Heart left ventricle (tissue), 16 donors: ENCODE data around the gene MSI2. TPM values are rescaled to one million over a fixed set of nuclear protein-coding genes. Genes with fewer than 3 reads are reported as not detected.

Source experiments
- ATAC-seq, 4 donors: fragments of 200-7000 bp; cut with Tn5 transposase; one replicate each; pipeline ENCODE4 v1.9.1; 2020 to 2022; ENCODE audit warnings: moderate library complexity in 4 of 4, mild to moderate bottlenecking in 3 of 4, moderate number of reproducible peaks in 1 of 4
- DNase-seq, 5 donors: peaks; one replicate each; pipeline ENCODE4 v3.0.0-alpha.2; 2020
- H3K27ac ChIP-seq, 12 donors: fragments of 200-600 bp; sonication (generic) in 4 of 12; one replicate each; pipeline versions ENCODE4 v1.5.0 to v1.8.0; 2016 to 2022; ENCODE audit warnings: mild to moderate bottlenecking in 2 of 12
- H3K27me3 ChIP-seq, 9 donors: fragments of 200-600 bp; sonication (generic) in 2 of 9; one replicate each; pipeline versions ENCODE4 v1.5.1 to v1.8.0; 2016 to 2022; ENCODE audit warnings: mild to moderate bottlenecking in 3 of 9
- H3K36me3 ChIP-seq, 9 donors: fragments of 200-600 bp; sonication (generic) in 2 of 9; one replicate each; pipeline versions ENCODE4 v1.5.0 to v1.8.0; 2018 to 2022; ENCODE audit warnings: mild to moderate bottlenecking in 2 of 9
- H3K4me1 ChIP-seq, 12 donors: fragments of 200-600 bp; sonication (generic) in 4 of 12; one replicate each; pipeline versions ENCODE4 v1.5.0 to v1.8.0; 2016 to 2022; ENCODE audit warnings: mild to moderate bottlenecking in 3 of 12
- H3K4me3 ChIP-seq, 12 donors: fragments of 200-600 bp; sonication (generic) in 4 of 12; one replicate each; pipeline versions ENCODE4 v1.5.0 to v1.8.0; 2017 to 2022; ENCODE audit warnings: mild to moderate bottlenecking in 9 of 12, moderate library complexity in 4 of 12
- H3K9me3 ChIP-seq, 12 donors: fragments of 200-600 bp; sonication (generic) in 4 of 12; one replicate each; pipeline versions ENCODE4 v1.5.0 to v1.8.0; 2016 to 2022; ENCODE audit warnings: mild to moderate bottlenecking in 1 of 12
- POLR2A ChIP-seq, 2 donors: fragments of 450-650 bp; IDR thresholded peaks; one replicate each; pipeline ENCODE4 v1.6.1; 2017; ENCODE audit warnings: antibody characterized with exemption in 2 of 2, mild to moderate bottlenecking in 2 of 2, moderate library complexity in 2 of 2
- WGBS, 4 donors: extraction: QIAGEN DNeasy Blood & Tissue Kit in 2 of 4; methylation state at CpG; one replicate each; pipeline versions ENCODE4 v1.1.5 to v1.1.7; 2013 to 2018; 5-methylcytosine and 5-hydroxymethylcytosine counted together
- intact Hi-C, 10 donors: fragments of 100-400 bp; cut with DNase I; formaldehyde crosslinking; loops; one replicate each; pipeline versions ENCODE4 v1.11.1 to v1.14.2; 2022
- polyA plus RNA-seq, 2 donors: library from polyadenylated mRNA; stranded (reverse); fragments of 200-250 nt; gene quantifications; one replicate each; pipeline ENCODE4 v1.2.3, GENCODE V29; 2013
- total RNA-seq, 9 donors: library from RNA; depleted of rRNA in 2 of 9; stranded (reverse); fragments of >200 nt in 2 of 9; fragmentation: NEBNext Ultra II Directional in 3 of 9; extraction: Animal tissue kit (Norgen Biotek cat#: 25700) in 3 of 9; gene quantifications; one replicate each; pipeline versions ENCODE4 v1.1.0 to v1.2.4, GENCODE V29; 2016 to 2023
- TF ChIP-seq, protein P1 (sequence below), 12 donors: fragments of 200-600 bp; sonication (generic) in 4 of 12; IDR thresholded peaks; one replicate each; pipeline versions ENCODE4 v1.5.0 to v1.8.0; 2018 to 2022; ENCODE audit warnings: antibody characterized with exemption in 12 of 12, mild to moderate bottlenecking in 5 of 12
- donor health status: ischemic (EF 13 %, LVEDD 7.1; RV severe dilation, severe dysfunction).
- donor health status: healthy with polysubstance abuse.
- donor health status: DM: no; HTN: yes; CAD: no.
- donor health status: DM: no; HTN: no; CAD: no.
- donor health status: ischemic (EF 25% LVEDD 6.9; RV normal size, moderate dysfunction).
- donor health status: ischemic (EF 25% LVEDD 5.7; RV mildly dilated, moderate dysfunction).
- donor health status: healthy.
- donor health status: DM: yes; HTN: yes; CAD: no.
- donor health status: ischemic (EF 35%, LVEDD 5.7; RV mildly dilated, moderate dysfunction).
- donor health status: nonischemic (EF 11% LVEDD 7.7; RV severe dilation, severe dysfunction).
- donor health status: DM: yes; HTN: yes; CAD: no.
- donor health status: PGD.
- donor health status: ischemic (EF 29% LVEDD 5.4; RV normal size, mild dysfunction).
- donor health status: nonischemic (EF 23%, LVEDD 6.1; RV moderate dilation, normal function).

MSI2 gene
- total and polyA plus RNA-seq, 11 donors, result 35.9 to 120 (median 104) TPM

DNA sequence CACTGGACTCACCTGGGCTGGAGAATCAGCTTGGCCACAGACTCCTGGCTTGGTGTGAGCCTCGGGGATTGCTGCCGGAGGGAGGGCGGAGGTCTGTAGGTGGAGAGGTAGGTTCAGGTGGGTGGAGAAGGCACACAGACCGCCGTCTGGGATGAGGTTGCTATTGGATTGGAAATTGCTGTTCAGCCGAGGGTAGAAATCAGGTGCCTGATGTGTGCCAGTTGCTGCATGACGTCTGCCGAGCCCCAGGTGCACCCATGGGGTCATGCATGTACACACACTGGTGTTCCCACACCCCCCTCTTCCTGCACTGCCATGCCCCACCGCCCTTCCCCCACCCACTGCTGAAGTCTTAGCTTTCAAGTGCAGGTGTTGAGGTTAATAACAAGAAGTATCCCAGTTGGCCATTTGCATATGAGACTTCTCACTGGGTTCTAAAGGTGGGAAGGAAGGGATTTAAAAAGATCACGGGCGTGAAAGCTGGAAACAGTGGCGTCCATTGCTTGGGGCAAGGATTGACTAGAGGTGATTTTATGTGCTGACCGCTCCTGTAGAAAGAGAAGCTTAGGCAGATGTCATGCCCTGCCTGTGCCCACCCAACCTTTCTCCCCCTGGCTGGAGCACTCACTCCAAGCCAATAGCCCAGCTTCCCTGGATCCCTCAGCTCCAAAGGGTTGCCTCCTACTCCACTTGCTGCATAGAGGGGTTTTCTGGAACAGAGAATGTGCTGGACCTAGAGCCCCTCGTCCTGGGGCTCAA, 295.2 kb downstream of the MSI2 start:
- TF ChIP-seq, protein P1, sequence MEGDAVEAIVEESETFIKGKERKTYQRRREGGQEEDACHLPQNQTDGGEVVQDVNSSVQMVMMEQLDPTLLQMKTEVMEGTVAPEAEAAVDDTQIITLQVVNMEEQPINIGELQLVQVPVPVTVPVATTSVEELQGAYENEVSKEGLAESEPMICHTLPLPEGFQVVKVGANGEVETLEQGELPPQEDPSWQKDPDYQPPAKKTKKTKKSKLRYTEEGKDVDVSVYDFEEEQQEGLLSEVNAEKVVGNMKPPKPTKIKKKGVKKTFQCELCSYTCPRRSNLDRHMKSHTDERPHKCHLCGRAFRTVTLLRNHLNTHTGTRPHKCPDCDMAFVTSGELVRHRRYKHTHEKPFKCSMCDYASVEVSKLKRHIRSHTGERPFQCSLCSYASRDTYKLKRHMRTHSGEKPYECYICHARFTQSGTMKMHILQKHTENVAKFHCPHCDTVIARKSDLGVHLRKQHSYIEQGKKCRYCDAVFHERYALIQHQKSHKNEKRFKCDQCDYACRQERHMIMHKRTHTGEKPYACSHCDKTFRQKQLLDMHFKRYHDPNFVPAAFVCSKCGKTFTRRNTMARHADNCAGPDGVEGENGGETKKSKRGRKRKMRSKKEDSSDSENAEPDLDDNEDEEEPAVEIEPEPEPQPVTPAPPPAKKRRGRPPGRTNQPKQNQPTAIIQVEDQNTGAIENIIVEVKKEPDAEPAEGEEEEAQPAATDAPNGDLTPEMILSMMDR (IDR thresholded peaks at IDR 0.05), result no peak
- TF ChIP-seq POLR2A (IDR thresholded peaks at IDR 0.05), result no peak
- intact Hi-C loops, result no loop called here
- Histone ChIP-seq H3K27ac (no peak overlapping the region), H3K36me3 (no peaks in the 10 kb centered on the region), H3K4me3 (no peak overlapping the region), H3K27me3 (no peaks in the 10 kb centered on the region), H3K4me1 (peaks cover 0 to 56% (median 24%) of the 10 kb centered on the region in 12 donors), H3K9me3 (no peaks in the 10 kb centered on the region)
- ATAC-seq (no peak), DNase-seq (no peak)
- 85 to 94% (median 91%) methylated on average over 14 of the region's 14 CpGs for whole genome bisulfite sequencing, 4 donors

DNA sequence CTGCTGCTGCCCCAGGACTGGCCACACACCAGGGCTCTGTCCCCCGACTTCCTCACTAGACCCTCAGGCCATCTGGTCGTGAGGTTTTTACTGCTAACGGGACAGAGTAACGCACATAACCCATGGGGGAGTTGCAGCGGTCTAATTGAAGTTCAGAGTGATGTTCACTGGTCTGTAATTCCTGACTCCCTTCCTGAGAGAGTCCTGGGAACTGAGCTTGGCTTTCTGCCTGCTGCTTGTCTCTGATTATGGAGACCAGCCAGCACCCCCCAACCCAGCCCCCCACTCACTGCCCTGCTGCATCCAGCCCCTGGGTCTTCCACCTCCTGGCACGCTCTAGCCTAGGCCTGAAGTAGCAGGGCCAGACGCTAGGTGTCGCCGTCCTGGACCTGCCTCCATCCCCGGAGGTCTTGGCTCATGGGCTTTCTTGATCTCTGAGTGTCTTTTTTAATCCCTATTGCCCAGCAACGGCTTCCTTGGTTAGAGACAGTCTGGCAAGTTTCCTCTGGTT, 295.8 kb downstream of the MSI2 start:
- Histone ChIP-seq H3K27me3 (no peaks in the 10 kb centered on the region), H3K4me3 (no peak overlapping the region), H3K36me3 (no peaks in the 10 kb centered on the region), H3K9me3 (no peaks in the 10 kb centered on the region), H3K4me1 (peaks cover 0 to 50% (median 21%) of the 10 kb centered on the region in 12 donors), H3K27ac (no peak overlapping the region)
- no peak for DNase-seq
- WGBS, 4 donors, result 42 to 61% (median 55%) methylated on average over 10 to 11 of the region's 11 CpGs
- TF ChIP-seq, protein P1 (IDR thresholded peaks at IDR 0.05), result peak in 11 of 12 donors; percentile 14 to 62 (median 46)
- TF ChIP-seq POLR2A (IDR thresholded peaks at IDR 0.05), result no peak
- intact Hi-C loops, result no loop called here
- ATAC-seq, result peak in 3 of 4 donors; percentile 22 to 57 (median 31)

DNA sequence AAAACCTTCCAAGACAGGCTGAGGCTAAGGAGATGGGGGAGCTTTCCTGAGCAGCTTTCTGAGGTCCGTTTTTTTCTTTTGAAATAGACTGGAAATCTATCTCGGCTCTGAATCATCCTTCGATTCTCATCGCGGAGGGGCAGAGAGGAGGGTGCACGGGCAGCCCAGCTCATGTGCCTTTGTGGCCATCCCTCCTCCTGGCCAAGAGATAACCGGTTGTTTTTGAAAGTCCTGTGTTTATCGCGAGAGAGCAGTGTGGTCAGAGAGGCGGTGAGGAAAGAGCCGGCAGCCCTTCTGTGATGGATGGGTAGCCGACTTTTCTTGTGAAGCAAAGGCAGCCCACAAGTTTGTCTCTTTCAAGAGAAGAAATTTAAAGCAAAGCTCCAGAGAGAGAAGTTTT, 297.2 kb downstream of the MSI2 start:
- intact Hi-C loops, result no loop called here

More for the DNA sequence above, 297.2 kb downstream of the MSI2 start:
- Histone ChIP-seq H3K27ac (no peak overlapping the region), H3K4me3 (no peak overlapping the region), H3K27me3 (no peaks in the 10 kb centered on the region), H3K4me1 (peaks cover 0 to 47% (median 22%) of the 10 kb centered on the region in 12 donors), H3K36me3 (no peaks in the 10 kb centered on the region), H3K9me3 (no peaks in the 10 kb centered on the region)
- ATAC-seq (no peak), DNase-seq (no peak)
- WGBS, 4 donors, result 62 to 65% (median 64%) methylated on average over 12 of the region's 12 CpGs
- TF ChIP-seq, protein P1 (IDR thresholded peaks at IDR 0.05), result no peak
- no peak for TF ChIP-seq POLR2A (IDR thresholded peaks at IDR 0.05)
